Activated CD8-positive, alpha-beta T cell treated with anti-CD3 and anti-CD28 coated beads for 36 hours (primary cell): ENCODE data around the gene TBL2. TPM values are rescaled to one million over a fixed set of nuclear protein-coding genes. Genes with fewer than 3 reads are reported as not detected.
"Not testable (repeated sequence)": the region's sequence is repeated elsewhere in the genome, so short reads cannot be mapped to it uniquely, and the experiment has no call there.

Experiments
- ATAC-seq: fragments of 200-7000 bp; cut with Tn5 transposase; one replicate; pipeline ENCODE4 v1.10.0; 2021; ENCODE audit warnings: mild to moderate bottlenecking, moderate library complexity
- CTCF ChIA-PET: fragments of 350-600 bp; sonication (Branson Sonifier 250); formaldehyde crosslinking; loops from one replicate; lab custom pipeline; 2021; ENCODE audit warnings: antibody characterized with exemption; lab: Charles Lee
- POLR2A ChIA-PET: fragments of 350-600 bp; sonication (Branson Sonifier 250); formaldehyde crosslinking; loops from one replicate; lab custom pipeline; 2021; ENCODE audit warnings: antibody characterized with exemption; lab: Charles Lee
- DNase-seq: peaks from one replicate; pipeline ENCODE4 v3.0.0-alpha.2; 2020
- H3K27ac Mint-ChIP-seq: one replicate; pipeline ENCODE4 v1.8.0; 2021; ENCODE audit warnings: mild to moderate bottlenecking, mixed read lengths
- H3K27me3 Mint-ChIP-seq: one replicate; pipeline ENCODE4 v1.8.0; 2021; ENCODE audit warnings: mixed read lengths
- H3K36me3 Mint-ChIP-seq: one replicate; pipeline ENCODE4 v1.8.0; 2021; ENCODE audit warnings: low read depth, mixed read lengths
- H3K4me1 Mint-ChIP-seq: one replicate; pipeline ENCODE4 v1.8.0; 2021; ENCODE audit warnings: low read depth, mixed read lengths
- H3K4me3 Mint-ChIP-seq: one replicate; pipeline ENCODE4 v1.8.0; 2021; ENCODE audit warnings: mild to moderate bottlenecking, moderate library complexity, mixed read lengths
- H3K9me3 Mint-ChIP-seq: one replicate; pipeline ENCODE4 v1.8.0; 2021; ENCODE audit warnings: mixed read lengths
- CTCF ChIP-seq: fragments of 200-600 bp; IDR thresholded peaks from one replicate; pipeline ENCODE4 v1.8.0; 2022; ENCODE audit warnings: antibody characterized with exemption, mild to moderate bottlenecking
- intact Hi-C: fragments of 100-400 bp; cut with micrococcal nuclease; formaldehyde crosslinking; loops from one replicate; pipeline ENCODE4 v1.10.0; 2022
- total RNA-seq, 2 experiments: library from RNA; stranded (reverse); gene quantifications; one replicate each; pipeline ENCODE4 v1.2.3, GENCODE V29; 2021

The TBL2 gene
- total RNA-seq, 2 experiments from 2014 or later, result 29.6 to 30.7 TPM

- CTCF ChIA-PET, result interaction anchor here (2.0 to 2.2 kb wide), 2 partner anchors 55 to 113 kb away, joined by 4 to 9 read pairs; no protein-coding TSS in a partner anchor
- no peak for TF ChIP-seq CTCF
- ATAC-seq, result peak; percentile 42
- H3K4me1 Mint-ChIP-seq, result no peaks in the 10 kb centered on the region
- H3K9me3 Mint-ChIP-seq, result no peaks in the 10 kb centered on the region
- intact Hi-C loops, result no loop called here
- no peaks in the 10 kb centered on the region for H3K36me3 Mint-ChIP-seq
- no peak overlapping the region for H3K4me3 Mint-ChIP-seq
- DNase-seq, result peak; percentile 26
- H3K27ac Mint-ChIP-seq, result no peak overlapping the region
- POLR2A ChIA-PET, result interaction anchor here (0.6 to 0.9 kb wide), 2 partner anchors 73 to 116 kb away, joined by 3 read pairs; no protein-coding TSS in a partner anchor
- H3K27me3 Mint-ChIP-seq, result peaks cover 25% of the 10 kb centered on the region
These were observed 34.4 kb upstream of the TBL2 start for GRCh38 chr7:73612598-73613269.

- no peak for ATAC-seq
- ChIA-PET CTCF (interaction anchor here (2.2 kb wide), 1 partner anchor 114 kb away, joined by 9 read pairs; no protein-coding TSS in a partner anchor), POLR2A (interaction anchor here (0.7 kb wide), 1 partner anchor 931 kb away, joined by 3 read pairs; no protein-coding TSS in a partner anchor)
- Mint-ChIP-seq H3K27ac (no peak overlapping the region), H3K36me3 (no peaks in the 10 kb centered on the region), H3K9me3 (no peaks in the 10 kb centered on the region), H3K4me1 (no peaks in the 10 kb centered on the region), H3K4me3 (no peak overlapping the region), H3K27me3 (peaks cover 31% of the 10 kb centered on the region)
- no peak for TF ChIP-seq CTCF
- intact Hi-C loops, result no loop called here
- DNase-seq, result no peak
These were observed 32.7 kb upstream of the TBL2 start for GRCh38 chr7:73611017-73611555.

GRCh38 chr7:73610105-73610504 lies 31.7 kb upstream of the TBL2 start:
- no peak overlapping the region for H3K4me3 Mint-ChIP-seq
- peaks cover 33% of the 10 kb centered on the region for H3K27me3 Mint-ChIP-seq
- H3K36me3 Mint-ChIP-seq, result no peaks in the 10 kb centered on the region
- ATAC-seq (no peak), DNase-seq (no peak)
- H3K27ac Mint-ChIP-seq, result no peak overlapping the region
- no peak for TF ChIP-seq CTCF
- intact Hi-C loops, result no loop called here
- no peaks in the 10 kb centered on the region for H3K4me1 Mint-ChIP-seq
- CTCF ChIA-PET, result interaction anchor here (1.0 to 7.4 kb wide), 2 partner anchors 116 to 126 kb away, joined by 4 to 84 read pairs; partner anchors contain the start of gene ABHD11
- POLR2A ChIA-PET, result no interaction called here
- H3K9me3 Mint-ChIP-seq, result no peaks in the 10 kb centered on the region

- not testable (repeated sequence) for ATAC-seq, H3K4me3 Mint-ChIP-seq, DNase-seq, H3K27ac Mint-ChIP-seq, H3K36me3 Mint-ChIP-seq, H3K4me1 Mint-ChIP-seq, H3K9me3 Mint-ChIP-seq
- CTCF ChIA-PET, result interaction anchor here (0.6 to 7.4 kb wide), 42 partner anchors 9 to 251 kb away, joined by 3 to 84 read pairs (median 8); partner anchors contain the start of genes ABHD11, MLXIPL, STX1A and VPS37D
- H3K27me3 Mint-ChIP-seq, result peaks cover 25% of the 10 kb centered on the region
- POLR2A ChIA-PET, result interaction anchor here (1.1 to 1.7 kb wide), 2 partner anchors 113 to 131 kb away, joined by 3 to 8 read pairs; partner anchors contain the start of gene ABHD11
- intact Hi-C loops, result loop anchor here (2.0 to 5.0 kb wide), 2 partner anchors 61 to 120 kb away; no protein-coding TSS in a partner anchor
These were observed 29.3 kb upstream of the TBL2 start for GRCh38 chr7:73607692-73607983.

- peak; percentile 94 for ATAC-seq
- intact Hi-C loops, result loop anchor here (2.0 to 5.0 kb wide), 2 partner anchors 62 to 120 kb away; no protein-coding TSS in a partner anchor
- Mint-ChIP-seq H3K27ac (no peak overlapping the region), H3K9me3 (no peaks in the 10 kb centered on the region), H3K27me3 (peaks cover 25% of the 10 kb centered on the region), H3K36me3 (no peaks in the 10 kb centered on the region), H3K4me3 (no peak overlapping the region), H3K4me1 (no peaks in the 10 kb centered on the region)
- TF ChIP-seq CTCF, result peak; percentile 96
- ChIA-PET CTCF (interaction anchor here (0.6 to 7.4 kb wide), 54 partner anchors 9 to 289 kb away, joined by 3 to 84 read pairs (median 6); partner anchors contain the start of genes ABHD11, MLXIPL, STX1A and VPS37D), POLR2A (interaction anchor here (1.1 to 1.7 kb wide), 2 partner anchors 113 to 131 kb away, joined by 3 to 8 read pairs; partner anchors contain the start of gene ABHD11)
- DNase-seq, result peak; percentile 74
These were observed 28.7 kb upstream of the TBL2 start for GRCh38 chr7:73606801-73607691.
